CD14-positive monocyte (primary cell): Measurements from ENCODE around the gene SLC17A7. TPM values are rescaled to one million over a fixed set of nuclear protein-coding genes. Genes with fewer than 3 reads are reported as not detected.

Experiments used
- DNase-seq, 3 donors: peaks; one replicate each; pipeline ENCODE4 v3.0.0-alpha.2; 2011 to 2022
- H2AFZ ChIP-seq: 2 replicates; pipeline ENCODE4 v1.6.0; 2012; ENCODE audit warnings: mild to moderate bottlenecking, low read depth, low read length, inconsistent platforms; ENCODE audit not compliant: insufficient read depth, poor library complexity, severe bottlenecking
- H3K27ac ChIP-seq, 2 donors: 1 replicate in 1 of 2; 2 replicates in 1 of 2; pipeline ENCODE4 v1.5.1; 2012 to 2013; ENCODE audit warnings: low read length in 2 of 2, control low read depth in 1 of 2, inconsistent platforms in 1 of 2, low read depth in 1 of 2, mild to moderate bottlenecking in 1 of 2
- H3K27me3 ChIP-seq, 2 donors: one replicate each; pipeline versions ENCODE4 v1.6.0 to v1.6.1; 2011 to 2013; ENCODE audit warnings: low read length in 2 of 2; ENCODE audit not compliant: control insufficient read depth in 2 of 2, insufficient read depth in 2 of 2
- H3K36me3 ChIP-seq, 2 donors: replicated peaks in 1 of 2; 1 replicate in 1 of 2; 2 replicates in 1 of 2; pipeline versions ENCODE4 v1.5.1 to v1.6.1; 2012 to 2013; ENCODE audit warnings: low read length in 2 of 2, control low read depth in 1 of 2, inconsistent platforms in 1 of 2, mild to moderate bottlenecking in 1 of 2; ENCODE audit not compliant: insufficient read depth in 2 of 2, control insufficient read depth in 1 of 2
- H3K4me1 ChIP-seq, 2 donors: 1 replicate in 1 of 2; 2 replicates in 1 of 2; pipeline versions ENCODE4 v1.5.1 to v1.6.1; 2012 to 2013; ENCODE audit warnings: low read length in 2 of 2, control low read depth in 1 of 2, inconsistent platforms in 1 of 2, mild to moderate bottlenecking in 1 of 2, moderate library complexity in 1 of 2; ENCODE audit not compliant: insufficient read depth in 2 of 2, control insufficient read depth in 1 of 2
- H3K4me2 ChIP-seq: replicated peaks from 2 replicates; pipeline ENCODE3; 2012; ENCODE audit warnings: low read length, moderate library complexity, mild to moderate bottlenecking; ENCODE audit not compliant: poor library complexity, severe bottlenecking; ENCODE audit errors: extremely low read depth
- H3K4me3 ChIP-seq, 3 experiments: fragments of 200-600 bp in 1 of 3; sonication (generic) in 1 of 3; replicated peaks in 1 of 3; 1 replicate in 2 of 3; 2 replicates in 1 of 3; pipeline ENCODE4 v1.5.1; 2011 to 2013; ENCODE audit warnings: low read length in 3 of 3, mild to moderate bottlenecking in 3 of 3, control low read depth in 2 of 3, low read depth in 2 of 3, inconsistent platforms in 1 of 3, moderate library complexity in 1 of 3
- H3K79me2 ChIP-seq: 2 replicates; pipeline ENCODE4 v1.6.0; 2012; ENCODE audit warnings: mild to moderate bottlenecking, control low read depth, inconsistent platforms, low read length, moderate library complexity; ENCODE audit not compliant: insufficient read depth
- H3K9ac ChIP-seq: 2 replicates; pipeline ENCODE4 v1.6.0; 2017; ENCODE audit warnings: low read length, mild to moderate bottlenecking; ENCODE audit not compliant: insufficient read depth, poor library complexity, severe bottlenecking
- H3K9me3 ChIP-seq, 2 donors: replicated peaks in 1 of 2; 1 replicate in 1 of 2; 2 replicates in 1 of 2; pipeline versions ENCODE4 v1.5.1 to v1.6.1; 2012 to 2013; ENCODE audit warnings: low read length in 2 of 2, control low read depth in 1 of 2; ENCODE audit not compliant: control insufficient read depth in 1 of 2, insufficient read depth in 1 of 2
- H4K20me1 ChIP-seq: 2 replicates; pipeline ENCODE4 v1.6.0; 2012; ENCODE audit warnings: mild to moderate bottlenecking, low read length, control low read depth, moderate library complexity; ENCODE audit not compliant: insufficient read depth
- H3K27ac Mint-ChIP-seq, 7 donors: one replicate each; pipeline ENCODE4 v1.8.0; 2020; ENCODE audit warnings: mild to moderate bottlenecking in 7 of 7, mixed read lengths in 7 of 7, moderate library complexity in 6 of 7, inconsistent platforms in 2 of 7
- H3K27me3 Mint-ChIP-seq, 3 donors: one replicate each; pipeline ENCODE4 v1.8.0; 2021 to 2022; ENCODE audit warnings: low read depth in 3 of 3, mild to moderate bottlenecking in 3 of 3, mixed read lengths in 3 of 3, moderate library complexity in 3 of 3, inconsistent platforms in 1 of 3
- H3K36me3 Mint-ChIP-seq, 2 donors: one replicate each; pipeline ENCODE4 v1.8.0; 2020; ENCODE audit warnings: mixed read lengths in 2 of 2, inconsistent platforms in 1 of 2, mild to moderate bottlenecking in 1 of 2
- H3K4me1 Mint-ChIP-seq: one replicate; pipeline ENCODE4 v1.8.0; 2020; ENCODE audit warnings: mild to moderate bottlenecking, mixed read lengths
- H3K4me3 Mint-ChIP-seq, 2 donors: one replicate each; pipeline ENCODE4 v1.8.0; 2020; ENCODE audit warnings: mild to moderate bottlenecking in 2 of 2, mixed read lengths in 2 of 2, moderate library complexity in 1 of 2
- H3K9me3 Mint-ChIP-seq, 7 donors: one replicate each; pipeline ENCODE4 v1.8.0; 2020 to 2022; ENCODE audit warnings: mixed read lengths in 7 of 7, mild to moderate bottlenecking in 6 of 7, moderate library complexity in 6 of 7, inconsistent platforms in 2 of 7
- WGBS: methylation state at CpG from one replicate; pipeline ENCODE4 v1.1.5; 2013; ENCODE audit warnings: missing lambda C conversion rate; ENCODE audit not compliant: insufficient coverage; 5-methylcytosine and 5-hydroxymethylcytosine counted together
- intact Hi-C, 2 donors: fragments of 100-400 bp; cut with micrococcal nuclease; formaldehyde crosslinking; loops; one replicate each; pipeline versions ENCODE4 v1.15.0 to v1.15.1; 2023
- polyA plus RNA-seq, 3 donors: library from polyadenylated mRNA; depleted of rRNA in 1 of 3; unstranded in 2 of 3; stranded (reverse) in 1 of 3; fragments of 300-500 nt in 2 of 3; fragments of >200 nt in 1 of 3; fragmentation: Illumina TruSeq in 2 of 3; gene quantifications; 1 replicate in 2 of 3; 2 replicates in 1 of 3; pipeline ENCODE4 v1.2.3, GENCODE V29; 2012 to 2021
- small RNA-seq: library from RNA; depleted of rRNA; stranded (forward); fragments of <200 nt; gene quantifications from one replicate; pipeline ENCODE3, GENCODE V24; 2012; ENCODE audit warnings: low read depth; ENCODE audit not compliant: insufficient read length
- TF ChIP-seq, protein P1 (sequence below): fragments of 200-600 bp; IDR thresholded peaks from one replicate; pipeline ENCODE4 v1.8.0; 2022; ENCODE audit warnings: antibody characterized with exemption, mild to moderate bottlenecking

The SLC17A7 gene
- polyA plus RNA-seq, 3 donors: 0.04 to 0.09 TPM; not detected in 1

GRCh38 chr19:49380391-49380790, 60.9 kb downstream of the SLC17A7 start:
- no peaks in the 10 kb centered on the region for H4K20me1 ChIP-seq
- H3K4me1 Mint-ChIP-seq: no peaks in the 10 kb centered on the region
- no peak for DNase-seq
- peaks cover 0 to 8% of the 10 kb centered on the region in 2 donors for H3K9me3 ChIP-seq
- no peak overlapping the region for H3K4me2 ChIP-seq
- H3K9me3 Mint-ChIP-seq: peaks cover 3 to 19% (median 10%) of the 10 kb centered on the region in 7 donors
- H3K79me2 ChIP-seq: no peaks in the 10 kb centered on the region
- peaks cover 0 to 3% of the 10 kb centered on the region in 2 donors for H3K27me3 ChIP-seq
- H3K27ac ChIP-seq: no peak overlapping the region
- H3K36me3 ChIP-seq: no peaks in the 10 kb centered on the region
- intact Hi-C loops: no loop called here
- H3K4me3 ChIP-seq: no peak overlapping the region
- no CpG with 5 or more reads among the region's 3 CpGs for WGBS
- H3K36me3 Mint-ChIP-seq: no peaks in the 10 kb centered on the region
- no peak overlapping the region for H3K9ac ChIP-seq
- no peak overlapping the region for H2AFZ ChIP-seq
- H3K27ac Mint-ChIP-seq: no peak overlapping the region
- H3K27me3 Mint-ChIP-seq: peaks cover 12 to 18% (median 14%) of the 10 kb centered on the region in 3 donors
- TF ChIP-seq, protein P1, sequence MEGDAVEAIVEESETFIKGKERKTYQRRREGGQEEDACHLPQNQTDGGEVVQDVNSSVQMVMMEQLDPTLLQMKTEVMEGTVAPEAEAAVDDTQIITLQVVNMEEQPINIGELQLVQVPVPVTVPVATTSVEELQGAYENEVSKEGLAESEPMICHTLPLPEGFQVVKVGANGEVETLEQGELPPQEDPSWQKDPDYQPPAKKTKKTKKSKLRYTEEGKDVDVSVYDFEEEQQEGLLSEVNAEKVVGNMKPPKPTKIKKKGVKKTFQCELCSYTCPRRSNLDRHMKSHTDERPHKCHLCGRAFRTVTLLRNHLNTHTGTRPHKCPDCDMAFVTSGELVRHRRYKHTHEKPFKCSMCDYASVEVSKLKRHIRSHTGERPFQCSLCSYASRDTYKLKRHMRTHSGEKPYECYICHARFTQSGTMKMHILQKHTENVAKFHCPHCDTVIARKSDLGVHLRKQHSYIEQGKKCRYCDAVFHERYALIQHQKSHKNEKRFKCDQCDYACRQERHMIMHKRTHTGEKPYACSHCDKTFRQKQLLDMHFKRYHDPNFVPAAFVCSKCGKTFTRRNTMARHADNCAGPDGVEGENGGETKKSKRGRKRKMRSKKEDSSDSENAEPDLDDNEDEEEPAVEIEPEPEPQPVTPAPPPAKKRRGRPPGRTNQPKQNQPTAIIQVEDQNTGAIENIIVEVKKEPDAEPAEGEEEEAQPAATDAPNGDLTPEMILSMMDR: no peak
- no peak overlapping the region for H3K4me3 Mint-ChIP-seq
- H3K4me1 ChIP-seq: no peaks in the 10 kb centered on the region

Small RNA genes within 50 kb of the gene (small RNA-seq; reads per million reads assigned to genes)
- not detected for gene SNORD32A
- gene SNORD33: not detected
- not detected for gene SNORD34
- gene SNORD35A: not detected

Other genes starting within 250 kb of the SLC17A7 start
- gene SLC6A16, start 116.3 kb downstream of the SLC17A7 start, polyA plus RNA-seq: 1 to 10 TPM in 1 of 3 donors, under 1 TPM in 2; 0.21 to 1.5 (median 0.55) TPM
- gene CD37, start 106.1 kb downstream of the SLC17A7 start, polyA plus RNA-seq: 100 to 1,000 TPM; 147 to 380 (median 194) TPM
- not detected for gene TEAD2, start 79.1 kb downstream of the SLC17A7 start, polyA plus RNA-seq
- not detected for gene DKKL1, start 77.7 kb downstream of the SLC17A7 start, polyA plus RNA-seq
- not detected for gene KASH5, start 53.3 kb downstream of the SLC17A7 start, polyA plus RNA-seq
- gene PTH2, start 18.1 kb downstream of the SLC17A7 start, polyA plus RNA-seq: not detected
- not detected for gene GFY, start 16.1 kb downstream of the SLC17A7 start, polyA plus RNA-seq
- 100 to 1,000 TPM in 1 of 3 donors, 10 to 100 TPM in 2; 62.3 to 102 (median 83.9) TPM for gene PIH1D1, start 10.3 kb upstream of the SLC17A7 start, polyA plus RNA-seq
- gene ALDH16A1, start 11.7 kb upstream of the SLC17A7 start, polyA plus RNA-seq: 10 to 100 TPM; 30.8 to 39.5 (median 31.2) TPM
- 10 to 100 TPM in 1 of 3 donors, 1 to 10 TPM in 2; 5.0 to 13.8 (median 6.9) TPM for gene FLT3LG, start 32.7 kb upstream of the SLC17A7 start, polyA plus RNA-seq
- gene RPL13A, start 46.1 kb upstream of the SLC17A7 start, polyA plus RNA-seq: 1,000 to 10,000 TPM in 1 of 3 donors, 100 to 1,000 TPM in 2; 655 to 1,621 (median 663) TPM
- gene RPS11, start 54.9 kb upstream of the SLC17A7 start, polyA plus RNA-seq: 1,000 to 10,000 TPM; 1,103 to 4,925 (median 1,481) TPM
- 100 to 1,000 TPM; 720 to 930 (median 724) TPM for gene FCGRT, start 71.1 kb upstream of the SLC17A7 start, polyA plus RNA-seq
- gene RCN3, start 86.5 kb upstream of the SLC17A7 start, polyA plus RNA-seq: 10 to 100 TPM in 1 of 3 donors, not detected in 2; 50.2 TPM
- 100 to 1,000 TPM in 1 of 3 donors, 10 to 100 TPM in 2; 63.4 to 120 (median 96.4) TPM for gene NOSIP, start 139.0 kb upstream of the SLC17A7 start, polyA plus RNA-seq
- gene PRRG2, start 139.8 kb upstream of the SLC17A7 start, polyA plus RNA-seq: under 1 TPM in 1 of 3 donors, not detected in 2; 0.49 TPM
- gene PRR12, start 149.7 kb upstream of the SLC17A7 start, polyA plus RNA-seq: 1 to 10 TPM in 1 of 3 donors, under 1 TPM in 2; 0.04 to 3.3 (median 0.11) TPM
- gene RRAS, start 198.6 kb upstream of the SLC17A7 start, polyA plus RNA-seq: 10 to 100 TPM; 74.9 to 91.7 (median 80.0) TPM
- gene SCAF1, start 200.7 kb upstream of the SLC17A7 start, polyA plus RNA-seq: 1 to 10 TPM in 1 of 3 donors, under 1 TPM in 2; 0.39 to 7.5 (median 0.68) TPM
- 100 to 1,000 TPM in 1 of 3 donors, 10 to 100 TPM in 2; 29.8 to 115 (median 41.1) TPM for gene IRF3, start 224.3 kb upstream of the SLC17A7 start, polyA plus RNA-seq
- gene BCL2L12, start 224.4 kb upstream of the SLC17A7 start, polyA plus RNA-seq: 10 to 100 TPM in 1 of 3 donors, 1 to 10 TPM in 2; 5.7 to 10.3 (median 8.6) TPM
- 10 to 100 TPM; 60.1 to 94.4 (median 74.3) TPM for gene PRMT1, start 235.7 kb upstream of the SLC17A7 start, polyA plus RNA-seq
- 1 to 10 TPM in 1 of 3 donors, not detected in 2; 1.2 TPM for gene ADM5, start 248.1 kb upstream of the SLC17A7 start, polyA plus RNA-seq
- gene CPT1C, start 249.6 kb upstream of the SLC17A7 start, polyA plus RNA-seq: not detected